Measurements from ENCODE around the gene LRRC7.
"Not testable (repeated sequence)": the region's sequence is repeated elsewhere in the genome, so short reads cannot be mapped to it uniquely, and the experiment has no call there.

The LRRC7 gene

DNA sequence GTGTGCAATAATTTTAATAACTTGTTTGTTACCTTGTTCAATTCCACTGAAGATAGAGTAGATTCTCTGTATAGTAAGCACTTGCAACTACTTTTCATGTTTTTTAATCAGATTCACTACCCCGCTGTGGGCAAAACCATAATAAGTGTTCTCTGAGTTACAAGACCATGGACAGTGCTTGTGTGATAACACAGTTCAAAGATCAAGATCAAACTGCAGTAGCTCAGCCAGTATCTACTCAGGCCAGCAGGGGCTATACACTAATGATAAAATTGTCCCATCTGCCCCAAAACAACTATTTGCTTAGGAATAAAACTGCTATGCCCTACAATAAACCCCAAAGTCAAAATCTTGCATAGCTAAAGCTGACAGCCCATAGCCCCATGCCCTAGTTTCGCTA lies 129.6 kb downstream of the LRRC7 start:
- no peak for DNase-seq (ENCODE audit: low read depth in 2 of 2)

DNA sequence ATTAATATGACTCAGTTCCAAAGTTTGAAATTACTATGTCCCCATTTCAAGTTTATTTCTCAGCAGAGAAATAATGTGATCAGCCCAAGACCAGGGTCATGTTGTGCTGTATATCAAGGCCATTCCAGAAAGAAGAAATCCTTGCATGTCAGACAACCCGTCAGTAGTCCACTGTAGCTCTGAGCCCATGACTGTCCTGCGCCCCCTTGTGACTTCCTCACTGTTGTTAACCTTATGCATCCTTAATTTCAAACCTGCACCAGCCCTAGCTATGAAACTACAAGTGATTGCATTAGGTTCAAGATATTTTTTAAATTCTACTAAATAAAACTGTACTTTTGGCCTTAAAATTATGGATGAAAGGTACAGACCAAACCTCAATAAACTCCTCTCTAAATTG lies 133.0 kb downstream of the LRRC7 start:
- no peak for DNase-seq (ENCODE audit: low read depth in 2 of 2)

DNA sequence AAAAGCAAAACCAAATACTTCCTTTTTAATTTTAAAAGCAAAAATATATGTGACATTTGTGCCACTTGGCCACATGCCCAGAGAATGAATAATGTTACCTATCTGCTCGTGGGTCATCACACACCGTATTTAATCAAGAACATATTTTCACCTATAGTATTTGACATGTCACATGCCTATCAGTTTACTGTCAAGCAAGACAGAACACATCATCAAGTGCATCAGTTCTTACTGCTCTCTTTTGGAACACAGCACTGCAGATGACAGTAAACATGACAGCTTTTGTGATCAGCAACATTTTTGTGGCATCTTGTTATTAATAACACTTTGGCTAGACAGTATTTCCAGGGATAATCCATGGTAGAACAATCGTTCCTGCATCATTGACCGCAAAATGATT lies 134.4 kb downstream of the LRRC7 start:
- DNase-seq (ENCODE audit: low read depth in 2 of 2), result no peak

DNA sequence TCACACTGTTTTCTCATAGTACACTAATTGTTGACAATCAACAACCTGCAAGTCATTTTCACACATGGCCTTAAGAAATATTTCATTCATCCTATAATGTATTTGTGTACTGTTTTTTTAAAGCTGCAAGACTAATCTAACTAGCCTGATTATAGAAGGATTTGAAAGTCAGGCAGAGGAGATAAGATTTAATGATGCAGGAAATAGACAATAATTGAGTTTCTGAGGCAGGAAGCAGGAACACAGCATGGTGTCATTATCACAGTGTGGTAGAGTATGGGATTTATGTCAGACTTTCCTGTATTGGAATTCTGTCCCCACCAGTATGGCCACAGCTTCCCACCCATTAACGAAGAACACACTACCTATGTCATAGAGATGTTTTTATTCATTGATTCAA lies 138.8 kb downstream of the LRRC7 start:
- no peak for DNase-seq (ENCODE audit: low read depth in 2 of 2)

DNA sequence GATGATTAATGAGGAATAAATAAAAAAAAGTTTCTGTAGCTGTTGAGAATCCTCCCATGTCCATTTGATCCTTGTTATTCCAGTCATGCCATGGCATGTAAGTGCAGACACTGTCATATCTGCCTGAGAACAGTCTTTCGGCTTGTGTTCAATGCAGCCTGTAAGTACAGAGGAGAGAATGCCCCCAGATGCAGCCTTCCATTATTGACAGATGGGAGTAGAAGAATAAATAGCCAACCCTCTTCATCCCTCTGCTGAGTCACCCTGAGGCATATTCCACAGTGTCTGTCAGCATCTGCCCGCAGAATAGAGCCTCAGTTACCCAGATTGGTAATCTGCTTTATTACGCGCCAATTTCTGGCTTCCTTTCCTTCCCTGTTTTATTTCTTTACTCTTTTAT lies 139.4 kb downstream of the LRRC7 start:
- DNase-seq (ENCODE audit: low read depth in 2 of 2), result no peak

DNA sequence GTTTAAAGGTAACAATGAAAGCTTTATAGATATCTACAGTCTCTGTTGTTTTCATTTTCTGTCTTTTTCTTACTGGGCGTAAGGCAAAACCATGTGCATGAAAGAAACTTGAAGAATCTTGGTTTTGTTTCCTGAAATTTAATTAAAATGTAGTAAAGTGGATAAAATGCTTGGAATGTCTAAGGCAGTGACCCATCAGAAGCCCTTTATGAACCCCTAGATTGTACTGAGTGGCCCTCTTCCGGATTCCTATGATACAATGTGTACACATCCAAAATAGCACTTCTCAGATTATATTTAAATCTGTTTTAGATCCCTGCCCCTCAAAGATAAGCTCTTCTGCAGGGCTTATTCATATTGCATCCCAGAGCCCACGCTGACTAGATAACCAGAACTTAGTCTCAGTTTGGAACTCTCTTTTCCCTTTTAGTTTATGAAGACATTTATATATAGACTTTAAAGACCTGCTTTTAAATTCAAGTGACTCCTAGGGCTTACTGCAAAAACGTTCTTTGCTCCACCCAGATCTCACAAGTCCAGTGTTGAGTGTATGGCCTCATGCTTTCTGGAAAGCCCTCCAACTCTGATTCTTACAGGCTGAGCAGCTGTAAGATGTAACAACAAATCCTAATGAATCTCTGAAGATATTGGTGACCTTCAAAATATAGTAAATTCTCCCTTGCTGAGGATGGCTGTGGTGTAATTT lies 142.9 kb downstream of the LRRC7 start:
- no peak for DNase-seq (ENCODE audit: low read depth in 2 of 2)

DNA sequence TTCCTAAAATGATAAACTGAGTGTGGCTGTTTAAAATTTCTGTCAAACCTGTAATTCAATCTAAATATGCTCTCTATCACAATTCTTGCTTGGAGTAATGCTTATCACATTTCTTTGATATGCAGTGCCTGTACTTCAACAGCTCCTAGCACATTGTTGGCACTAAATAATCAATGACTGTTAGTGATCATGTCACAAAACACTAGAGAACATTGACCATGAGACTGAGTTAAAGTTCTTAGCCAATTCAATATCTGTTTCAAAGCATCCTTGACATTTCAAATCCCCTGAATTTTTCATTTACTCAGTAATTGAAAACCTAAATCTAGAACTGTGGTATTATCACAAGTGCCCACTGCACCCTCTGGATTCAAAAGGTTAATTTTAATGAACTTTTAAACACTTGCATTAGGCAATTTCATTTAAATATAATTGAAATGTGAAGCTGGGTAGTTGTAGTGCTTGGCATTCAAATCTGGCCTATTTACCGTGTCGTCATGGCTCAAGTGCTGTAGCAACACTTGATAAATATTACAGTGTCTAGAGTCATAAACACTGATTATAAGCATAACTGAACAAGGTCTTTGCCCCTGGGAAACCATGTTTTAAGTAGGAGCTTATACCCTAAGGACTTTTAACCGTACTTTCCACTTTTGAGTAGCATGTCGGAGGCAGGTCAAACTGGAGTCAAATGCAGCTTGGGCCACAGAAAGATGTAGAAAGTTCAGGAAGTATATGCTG lies 143.6 kb downstream of the LRRC7 start:
- DNase-seq (ENCODE audit: low read depth in 2 of 2), result no peak

DNA sequence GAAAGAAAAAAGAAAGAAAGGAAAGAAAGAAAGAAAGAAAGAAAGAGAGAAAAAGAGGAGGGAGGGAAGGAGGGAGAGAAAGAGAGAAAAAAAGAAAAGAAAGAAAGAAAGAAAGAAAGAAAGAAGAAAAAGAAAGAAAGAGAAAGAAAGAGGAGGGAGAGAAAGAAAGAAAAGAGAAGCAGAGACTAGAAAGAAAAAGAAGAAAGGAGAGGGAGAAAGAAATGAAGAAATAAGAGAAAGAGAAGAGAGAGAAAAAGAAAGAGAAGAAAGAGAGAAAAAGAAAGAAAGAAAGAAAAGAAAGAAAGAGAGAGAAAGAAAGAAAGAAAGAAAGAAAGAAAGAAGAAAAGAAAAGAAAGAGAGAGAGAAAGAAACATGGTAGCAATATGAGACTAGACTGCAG lies 150.1 kb downstream of the LRRC7 start:
- DNase-seq (ENCODE audit: low read depth in 2 of 2), result not testable (repeated sequence)

DNA sequence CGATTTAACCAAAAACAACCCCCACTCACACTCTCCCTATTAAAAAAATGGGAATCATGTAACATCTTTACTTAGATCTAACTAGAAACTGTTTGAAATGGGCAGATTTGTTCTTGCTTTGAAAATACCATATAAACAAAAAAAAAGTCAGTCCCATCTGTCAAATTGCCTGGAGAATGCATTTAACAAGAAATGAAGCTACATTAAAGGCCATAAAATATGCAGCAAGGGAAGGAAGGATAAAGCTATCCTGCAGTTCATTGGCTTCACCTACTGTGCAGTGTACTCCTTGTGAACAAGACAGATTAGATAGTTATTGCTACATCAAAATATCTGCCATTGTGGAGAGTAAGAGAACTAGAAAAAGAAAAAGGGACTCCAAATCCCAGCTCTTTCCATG lies 160.5 kb downstream of the LRRC7 start:
- no peak for DNase-seq (ENCODE audit: low read depth in 2 of 2)

DNA sequence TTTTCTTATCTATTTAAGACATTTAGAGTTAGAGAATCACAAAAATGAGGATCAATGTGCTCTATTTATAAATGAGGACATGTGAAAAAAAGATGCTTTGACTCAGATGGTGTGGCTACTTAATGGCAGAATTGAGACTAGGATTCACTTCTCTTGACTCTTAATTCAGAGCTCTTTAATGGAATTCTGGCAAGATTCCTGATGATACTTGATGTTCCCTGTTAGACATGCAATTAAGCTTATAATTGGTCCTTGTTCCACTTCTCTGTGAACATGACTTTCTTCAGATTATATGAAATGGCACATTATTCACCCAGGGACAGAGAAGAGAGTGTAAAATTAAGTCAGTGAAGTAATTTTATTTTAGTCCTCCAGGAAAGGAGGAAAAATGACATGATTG lies 165.3 kb downstream of the LRRC7 start:
- no peak for DNase-seq (ENCODE audit: low read depth in 2 of 2)

DNA sequence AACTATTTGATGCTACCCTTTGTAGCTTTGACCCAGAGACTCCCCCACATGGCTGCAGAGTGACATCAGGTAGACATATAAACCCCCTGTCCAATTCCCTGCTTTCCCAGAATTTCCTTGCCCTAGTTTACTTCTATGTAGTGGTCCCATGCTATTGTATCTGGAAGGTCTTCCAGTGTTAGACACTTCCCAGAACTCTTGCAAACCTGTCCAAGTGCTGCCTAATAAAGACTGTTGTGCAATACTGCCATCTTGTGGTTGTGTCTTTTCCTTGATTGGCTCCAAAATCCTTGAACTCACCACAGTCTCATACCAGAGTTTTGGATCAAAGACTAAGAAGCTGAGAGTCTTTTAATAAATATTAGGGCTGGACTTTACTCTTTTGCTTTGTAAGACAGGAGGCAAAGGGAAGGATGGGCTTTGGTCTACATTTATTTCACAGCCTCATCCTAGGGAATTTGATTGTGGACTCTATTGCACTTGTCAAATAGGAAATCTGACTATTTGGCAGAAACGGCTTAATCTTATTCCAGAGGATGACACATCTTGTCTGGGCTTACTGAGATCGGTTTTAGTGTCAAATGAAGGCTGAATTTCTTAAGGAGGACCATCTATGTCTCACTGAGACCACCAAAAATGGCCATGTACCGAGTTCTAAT lies 169.9 kb downstream of the LRRC7 start:
- DNase-seq (ENCODE audit: low read depth in 2 of 2), result no peak

DNA sequence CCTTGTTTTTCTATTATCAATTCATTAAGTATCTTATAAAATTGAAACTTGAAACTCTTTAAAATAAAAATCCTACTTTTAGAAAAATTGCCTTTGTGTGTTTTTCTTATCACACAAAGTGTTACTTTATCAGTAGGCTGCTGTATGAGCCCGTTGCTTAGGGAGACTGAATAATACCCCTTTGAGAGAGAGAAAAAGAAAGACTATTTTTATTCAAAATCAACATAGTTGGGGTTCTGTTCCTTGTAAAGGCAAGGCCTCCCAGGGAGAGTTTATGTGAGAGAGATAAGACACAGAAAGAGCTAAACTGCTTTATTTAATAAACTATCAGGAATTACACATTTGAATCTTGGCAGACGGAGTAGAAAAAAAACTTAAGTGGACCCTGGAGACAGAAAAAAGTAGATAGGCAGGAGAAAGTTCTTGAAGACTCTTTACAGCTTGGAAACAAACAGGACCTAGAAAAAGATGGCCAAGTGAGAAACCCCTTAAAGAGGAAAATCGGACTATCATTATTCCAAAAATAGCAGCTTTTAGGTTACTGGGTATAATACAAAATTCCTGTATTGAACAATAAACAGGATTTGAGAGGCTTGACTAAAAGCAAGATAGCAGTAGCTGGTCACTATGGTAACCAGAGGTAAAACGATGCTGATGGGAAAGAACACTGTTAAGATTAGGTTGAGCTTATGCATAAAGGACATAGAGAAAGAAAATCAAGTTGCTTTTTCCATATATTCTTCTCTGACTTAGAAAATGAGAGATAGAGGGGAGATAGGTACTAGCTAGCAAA lies 170.9 kb downstream of the LRRC7 start:
- DNase-seq (ENCODE audit: low read depth in 2 of 2), result no peak

DNA sequence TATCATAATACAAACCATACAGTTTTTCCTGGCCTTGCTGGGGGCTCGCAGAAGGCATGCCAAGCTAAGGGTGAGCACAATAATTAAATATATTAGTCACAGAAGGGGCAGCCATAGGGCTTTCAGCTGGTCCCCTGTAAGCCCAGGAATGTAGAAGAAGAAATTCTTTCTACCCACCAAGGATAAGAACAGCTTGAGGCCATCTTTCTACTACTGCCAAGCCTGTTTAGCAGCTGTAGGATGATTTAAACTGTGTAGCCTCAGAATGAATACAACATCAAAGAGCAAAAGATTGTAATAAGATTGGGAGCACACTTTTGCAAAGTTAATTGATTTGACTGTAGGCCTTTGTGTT lies 171.5 kb downstream of the LRRC7 start:
- no peak for DNase-seq (ENCODE audit: low read depth in 2 of 2)

DNA sequence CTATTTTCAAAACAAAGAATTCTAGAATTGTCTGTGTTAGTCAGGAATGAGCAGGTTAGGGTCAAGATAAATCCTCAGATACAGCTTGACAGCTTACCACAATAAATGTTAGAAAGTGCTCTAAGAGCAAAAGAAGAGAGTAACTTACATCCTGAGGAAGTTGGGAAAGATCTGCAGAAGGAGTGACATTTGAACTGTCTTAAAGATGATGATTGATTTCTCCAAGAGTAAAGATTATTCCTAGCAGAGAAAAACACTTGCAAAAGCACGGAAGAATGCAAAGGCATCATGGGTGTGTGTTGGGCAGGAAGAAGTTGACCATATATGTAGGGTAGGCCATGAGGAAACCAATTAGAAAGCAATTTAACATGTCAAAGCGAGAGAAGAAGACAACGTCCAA lies 175.4 kb downstream of the LRRC7 start:
- no peak for DNase-seq (ENCODE audit: low read depth in 2 of 2)

DNA sequence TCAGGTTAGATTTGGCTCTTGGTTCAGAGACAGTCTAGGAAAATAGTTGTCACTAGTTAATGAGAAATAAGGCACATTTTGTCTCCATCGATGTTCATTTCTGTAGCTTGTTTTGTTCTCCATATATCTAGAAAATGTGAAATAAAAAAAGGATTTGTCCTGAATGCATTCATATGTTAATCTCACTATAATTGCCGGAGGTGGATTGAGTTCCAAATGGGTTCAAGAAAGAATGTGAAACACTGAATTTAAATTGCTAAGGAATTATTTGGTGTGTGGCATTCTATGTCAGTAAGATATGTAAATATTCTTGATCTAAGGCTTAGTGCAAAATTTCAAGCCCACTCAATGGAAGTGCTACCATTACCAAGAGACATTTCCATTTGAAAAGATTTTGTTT lies 176.7 kb downstream of the LRRC7 start:
- DNase-seq (ENCODE audit: low read depth in 2 of 2), result no peak

DNA sequence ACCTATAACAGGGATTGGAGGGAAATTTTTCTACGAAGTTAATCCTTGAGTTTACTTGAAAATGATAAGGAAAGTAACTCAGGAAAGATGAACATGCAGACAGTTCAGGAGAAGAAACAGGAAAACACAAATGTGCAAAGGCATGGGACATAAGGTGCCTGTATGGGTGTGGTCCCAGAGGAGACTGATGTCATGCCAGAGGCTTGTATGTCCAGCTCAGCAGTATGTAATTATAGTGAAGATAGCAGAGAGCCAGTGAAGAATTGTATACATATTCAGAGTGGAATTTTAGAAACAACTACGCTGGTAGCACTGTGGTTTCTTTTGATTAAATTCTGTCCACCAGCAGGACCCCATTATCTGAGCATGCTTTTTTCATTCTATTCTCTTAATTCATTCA lies 179.5 kb downstream of the LRRC7 start:
- DNase-seq (ENCODE audit: low read depth in 2 of 2), result no peak

DNA sequence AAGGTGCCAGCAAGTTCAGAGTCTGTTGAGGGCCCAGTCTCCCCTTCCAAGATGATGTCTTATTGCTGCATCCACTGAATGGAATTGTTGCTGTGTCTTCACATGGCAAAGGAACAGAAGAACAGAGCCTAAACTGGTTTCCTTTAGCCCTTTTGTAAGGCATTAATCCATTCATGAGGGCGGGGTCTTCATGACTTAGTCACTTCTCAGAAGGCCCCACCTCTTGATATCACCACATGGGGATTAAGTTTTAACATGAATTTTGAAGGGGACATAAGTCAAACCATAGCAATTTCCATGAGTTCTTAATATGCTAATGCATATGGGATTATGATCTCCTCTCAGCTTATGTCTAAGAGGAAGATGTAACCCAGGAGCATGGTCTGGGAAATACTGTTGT lies 182.9 kb downstream of the LRRC7 start:
- DNase-seq (ENCODE audit: low read depth in 2 of 2), result no peak

DNA sequence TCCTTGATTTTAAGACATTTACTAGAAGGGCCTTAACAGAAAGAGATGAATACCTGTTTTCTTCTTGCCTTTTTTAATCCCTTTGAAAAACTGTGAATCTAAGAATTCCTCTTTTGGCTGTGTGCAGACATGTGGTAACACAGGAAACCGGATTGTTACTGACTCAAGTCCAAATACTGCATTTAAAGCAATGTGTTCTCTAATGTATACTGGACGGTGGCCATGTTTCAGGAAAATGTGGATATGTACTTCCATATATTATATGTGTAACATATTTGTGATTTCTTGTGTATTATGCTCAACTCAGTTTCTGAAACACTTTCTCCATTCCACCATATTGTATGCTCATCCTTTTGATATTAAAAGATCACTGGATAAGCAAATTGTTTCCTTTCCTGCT lies 185.1 kb downstream of the LRRC7 start:
- no peak for DNase-seq (ENCODE audit: low read depth in 2 of 2)

DNA sequence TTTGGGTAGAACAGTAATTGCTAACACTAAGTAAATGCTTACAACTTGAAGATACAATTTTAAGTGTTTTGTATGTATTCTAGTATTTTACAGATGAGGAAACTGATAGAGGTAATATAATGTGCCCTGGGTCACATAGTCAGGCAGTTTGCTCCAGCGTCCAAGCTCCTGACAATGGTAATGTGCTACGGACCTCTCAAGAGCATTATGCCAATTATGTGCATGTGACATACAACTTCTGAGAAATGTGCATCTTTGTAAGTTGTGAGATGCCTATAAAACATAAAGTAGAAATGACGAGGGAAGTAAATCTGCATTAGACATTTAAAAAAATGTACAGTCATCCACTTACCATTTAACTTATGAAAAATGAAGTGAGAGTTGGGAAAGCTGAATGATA lies 186.8 kb downstream of the LRRC7 start:
- no peak for DNase-seq (ENCODE audit: low read depth in 2 of 2)

DNA sequence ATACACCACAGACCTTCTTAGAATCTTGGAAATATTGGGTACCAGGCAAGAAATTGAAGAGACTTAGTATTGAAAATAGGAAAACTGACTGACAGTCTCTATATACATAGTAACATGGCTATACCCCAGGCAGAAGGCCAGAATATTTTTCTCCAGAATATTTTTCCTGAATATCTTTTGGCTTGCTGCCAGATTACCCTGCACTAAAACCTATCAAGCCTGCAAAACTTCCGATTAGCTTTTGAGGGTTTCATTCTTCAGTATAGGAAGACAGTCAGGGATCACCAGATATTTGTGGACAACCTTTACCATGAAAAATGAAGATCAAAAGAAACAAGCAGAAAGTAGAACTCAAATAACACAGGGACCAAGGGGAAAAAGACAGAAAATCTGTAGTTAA lies 187.9 kb downstream of the LRRC7 start:
- no peak for DNase-seq (ENCODE audit: low read depth in 2 of 2)

DNA sequence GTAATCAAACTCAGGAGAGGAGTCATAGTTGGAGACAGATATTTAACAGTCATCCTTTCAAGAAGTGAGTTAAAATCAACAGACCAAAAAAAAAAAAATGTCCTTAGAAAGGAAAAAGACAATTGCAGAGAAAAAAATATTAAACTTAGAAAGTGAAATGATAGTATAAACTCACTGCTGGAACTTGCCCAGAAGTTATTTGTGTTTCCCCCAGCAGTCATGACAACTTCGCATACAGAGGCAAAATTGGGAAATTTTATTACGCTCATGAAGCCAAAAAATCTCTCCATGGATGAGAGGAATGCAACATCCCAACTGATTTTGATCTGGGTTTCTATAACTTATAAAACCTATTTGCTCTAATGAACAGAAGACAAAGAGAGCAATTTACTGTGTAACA lies 198.2 kb downstream of the LRRC7 start:
- DNase-seq (ENCODE audit: low read depth in 2 of 2), result no peak

DNA sequence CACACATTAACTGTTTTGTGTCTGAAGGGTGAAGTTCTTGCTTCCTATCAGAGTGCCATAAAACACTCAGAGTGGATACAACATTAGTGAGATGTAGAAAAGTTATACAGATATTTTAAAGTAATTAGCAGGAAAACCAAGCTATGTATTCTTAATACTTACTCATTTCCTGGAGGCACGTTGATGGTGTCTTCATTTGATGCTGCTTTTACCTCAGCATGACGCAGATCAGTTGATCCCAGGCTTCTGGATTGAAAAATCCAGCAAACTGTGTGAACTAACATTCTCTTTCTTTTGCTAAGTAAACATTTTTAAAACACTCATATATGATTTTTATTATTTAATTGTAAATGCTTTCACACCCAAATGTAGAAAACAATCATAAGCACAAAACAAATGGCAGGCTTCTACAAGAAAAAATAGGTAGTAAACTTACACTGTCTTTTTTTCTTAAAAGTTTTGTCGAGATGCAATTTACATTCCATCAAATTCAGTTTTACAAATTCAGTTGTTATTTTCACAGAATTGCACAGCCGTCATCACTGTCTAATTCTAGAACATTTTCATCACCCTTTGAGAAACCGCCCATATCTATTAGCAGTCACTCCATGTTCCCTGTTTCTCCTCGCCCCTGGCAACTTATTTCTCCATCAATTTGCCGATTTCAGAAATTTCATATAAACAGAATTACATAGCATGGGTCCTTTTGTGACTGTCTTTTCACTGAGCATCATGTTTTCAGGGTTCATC lies 198.9 kb downstream of the LRRC7 start:
- no peak for DNase-seq (ENCODE audit: low read depth in 2 of 2)

All from stimulated activated CD4-positive, alpha-beta T cell treated with anti-CD3 and anti-CD28 coated beads, Interleukin-4, amount 100 ng/mL, for 48 hours (primary cell).